Ramos (cell line): Measurements from ENCODE around the gene CGB5.
"Not testable (repeated sequence)": the region's sequence is repeated elsewhere in the genome, so short reads cannot be mapped to it uniquely, and the experiment has no call there.

Experiments used
- in situ Hi-C: fragments of 300-500 bp; cut with MboI; formaldehyde crosslinking; loops from one replicate; pipeline ENCODE4 v1.14.3; 2022; ENCODE audit warnings: low sequenced_read_pairs; ENCODE audit not compliant: unreplicated experiment

The CGB5 gene

GRCh38 chr19:49043548-49043947 lies at the start of gene CGB5:
Gene CGB5 (plus strand): TSS chr19:49043848. CDS start chr19:49044210, 362 bp downstream.
- in situ Hi-C loops: not testable (repeated sequence)

DNA sequence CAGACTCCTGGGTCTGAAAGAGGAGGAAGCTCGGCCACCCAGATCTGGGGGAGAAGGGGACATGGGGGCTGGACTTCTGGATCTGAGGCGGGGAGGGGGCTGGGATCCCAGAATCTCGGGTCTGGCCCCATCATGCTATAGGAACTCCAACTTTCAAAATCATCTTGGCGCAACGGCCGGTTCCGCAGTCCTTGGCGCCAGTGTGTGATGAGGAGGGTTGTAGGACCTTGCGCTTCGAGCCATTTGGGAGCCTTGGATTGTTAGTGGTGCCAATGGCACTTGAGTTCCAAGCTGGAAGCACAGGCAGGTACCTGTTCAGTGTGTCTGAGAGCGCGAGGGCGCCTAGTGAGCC lies 49.6 kb upstream of the CGB5 start:
- in situ Hi-C loops: no loop called here

DNA sequence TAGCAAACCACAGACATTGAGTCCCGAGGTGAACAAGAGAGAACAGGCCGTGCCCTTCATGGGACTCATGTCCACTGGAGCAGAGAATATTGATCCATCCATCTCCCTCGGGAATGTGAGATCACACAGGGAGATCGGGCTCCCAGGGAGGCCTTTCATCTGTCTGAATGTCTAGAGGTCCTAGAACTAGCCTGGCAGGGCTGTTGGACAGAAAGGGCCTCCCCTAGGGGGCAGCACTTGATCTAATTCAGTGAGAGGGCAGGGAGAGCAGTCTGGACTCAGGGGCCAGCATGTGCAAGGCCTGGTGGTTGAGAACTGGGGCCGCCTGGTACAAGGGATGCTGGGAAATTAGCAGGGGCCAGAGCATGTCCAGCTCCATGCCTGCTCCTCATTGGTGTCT lies 45.7 kb upstream of the CGB5 start:
- in situ Hi-C loops: no loop called here

GRCh38 chr19:48999481-49000325 lies 43.9 kb upstream of the CGB5 start:
- in situ Hi-C loops: no loop called here

- in situ Hi-C loops: no loop called here
These were observed 39.5 kb upstream of the CGB5 start for GRCh38 chr19:49004133-49004532.

- in situ Hi-C loops: no loop called here
These were observed 38.6 kb upstream of the CGB5 start for GRCh38 chr19:49004964-49005614.

GRCh38 chr19:49006905-49007304 lies 36.7 kb upstream of the CGB5 start:
- in situ Hi-C loops: no loop called here

- in situ Hi-C loops: no loop called here
These were observed 33.8 kb upstream of the CGB5 start for GRCh38 chr19:49009828-49010227.

- in situ Hi-C loops: no loop called here
These were observed 33.2 kb upstream of the CGB5 start for GRCh38 chr19:49010453-49010852.

DNA sequence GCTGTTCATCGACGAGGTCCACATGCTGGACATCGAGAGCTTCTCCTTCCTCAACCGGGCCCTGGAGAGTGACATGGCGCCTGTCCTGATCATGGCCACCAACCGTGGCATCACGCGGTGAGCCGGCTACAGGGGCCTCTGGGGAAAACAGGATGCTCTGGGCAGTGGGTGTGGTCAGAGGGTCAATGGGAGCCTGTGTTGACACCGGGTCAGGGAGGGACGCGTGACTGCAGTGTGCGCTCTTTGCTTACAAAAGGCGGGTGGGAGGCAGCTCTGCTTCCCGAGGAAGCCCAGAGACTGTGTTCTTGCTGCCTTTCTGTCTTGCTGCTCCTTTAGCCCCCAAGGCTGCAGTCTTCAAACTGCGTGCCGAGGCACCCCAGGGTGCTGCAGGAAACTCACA lies 32.5 kb upstream of the CGB5 start:
- in situ Hi-C loops: no loop called here

GRCh38 chr19:49014123-49014869 lies 29.4 kb upstream of the CGB5 start:
- in situ Hi-C loops: no loop called here

DNA sequence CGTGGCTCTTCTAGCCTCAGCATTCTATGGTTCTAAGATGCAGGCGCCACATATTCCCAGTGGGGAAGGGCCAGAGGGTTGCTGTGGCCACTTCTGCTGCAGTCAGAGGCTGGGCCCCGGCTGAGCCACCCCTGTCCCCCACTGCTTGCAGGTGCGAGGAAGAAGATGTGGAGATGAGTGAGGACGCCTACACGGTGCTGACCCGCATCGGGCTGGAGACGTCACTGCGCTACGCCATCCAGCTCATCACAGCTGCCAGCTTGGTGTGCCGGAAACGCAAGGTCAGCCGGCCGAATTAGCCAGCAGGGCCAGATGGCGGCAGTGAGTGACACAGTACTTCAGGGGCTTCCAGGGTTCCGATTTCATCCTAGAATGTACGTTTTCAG lies 28.8 kb upstream of the CGB5 start:
- in situ Hi-C loops: no loop called here

DNA sequence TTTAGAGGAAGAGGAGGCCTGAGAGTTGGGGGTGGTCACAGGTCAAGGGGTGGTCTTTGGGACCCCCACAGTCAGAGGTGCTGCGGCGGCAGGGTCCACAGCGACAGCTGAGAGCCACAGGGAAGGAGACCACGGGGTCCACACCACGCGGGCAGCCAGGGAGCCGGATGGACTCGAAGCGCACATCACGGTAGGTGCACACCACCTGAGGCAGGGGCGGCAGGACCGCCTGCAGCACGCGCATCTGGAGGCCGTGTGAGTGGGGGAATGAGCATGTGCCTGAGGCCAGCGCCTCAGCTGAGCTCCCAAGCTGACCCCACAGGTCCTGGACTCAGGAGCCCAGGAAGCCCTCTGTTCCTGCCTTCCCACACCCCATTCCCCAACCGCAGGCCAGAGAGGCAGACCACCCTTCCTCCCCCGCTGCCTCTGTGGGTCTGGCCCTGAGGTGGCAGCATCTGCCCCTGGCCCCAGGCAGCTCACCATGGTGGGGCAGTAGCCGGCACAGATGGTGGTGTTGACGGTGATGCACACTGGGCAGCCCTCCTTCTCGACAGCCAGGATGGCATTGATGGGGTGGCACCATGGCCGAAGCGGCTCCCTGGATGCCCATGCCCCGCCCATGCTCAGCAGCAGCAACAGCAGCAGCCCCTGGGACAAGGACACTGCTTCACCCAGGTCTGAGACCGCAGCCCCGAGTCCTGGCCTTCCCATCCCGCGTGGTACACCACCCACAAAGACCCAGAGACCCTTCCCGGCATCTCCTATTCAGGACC lies 27.4 kb upstream of the CGB5 start:
- in situ Hi-C loops: no loop called here

DNA sequence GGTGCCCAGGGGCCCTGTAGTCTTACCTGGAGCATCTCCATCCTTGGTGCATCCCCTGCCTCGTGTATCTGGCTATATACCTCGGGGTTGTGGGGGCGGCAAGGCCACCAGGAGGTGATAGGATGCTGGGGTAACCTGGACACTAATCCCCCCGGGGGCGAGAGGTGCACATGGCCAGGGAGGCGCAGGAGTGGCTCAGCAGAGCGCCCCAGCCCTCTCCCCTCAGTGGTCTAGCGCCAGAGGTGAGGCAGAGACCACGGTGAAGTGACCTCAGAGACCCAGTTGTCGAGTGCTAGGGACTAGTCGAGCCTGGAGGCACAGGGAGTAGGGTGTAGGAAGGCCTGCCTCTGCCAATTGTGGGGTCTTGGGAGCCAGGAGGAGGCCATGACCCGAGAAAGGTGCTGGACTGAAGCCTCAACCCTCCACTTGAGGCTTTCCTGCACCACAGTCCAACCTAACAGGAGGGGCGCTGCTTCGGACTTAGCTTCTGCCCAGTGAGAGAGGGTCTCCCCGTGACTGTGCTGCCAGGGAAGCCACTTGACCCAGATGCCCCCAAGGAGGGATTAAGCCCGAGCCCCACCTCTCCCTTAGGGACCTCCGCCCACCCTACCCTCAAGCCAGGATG lies 26.5 kb upstream of the CGB5 start, which contains the start of gene LHB:
Gene LHB (minus strand): TSS at position 51 of the 625 bp plus-strand sequence. CDS start 10 bp downstream, at position 41.
- in situ Hi-C loops: no loop called here

DNA sequence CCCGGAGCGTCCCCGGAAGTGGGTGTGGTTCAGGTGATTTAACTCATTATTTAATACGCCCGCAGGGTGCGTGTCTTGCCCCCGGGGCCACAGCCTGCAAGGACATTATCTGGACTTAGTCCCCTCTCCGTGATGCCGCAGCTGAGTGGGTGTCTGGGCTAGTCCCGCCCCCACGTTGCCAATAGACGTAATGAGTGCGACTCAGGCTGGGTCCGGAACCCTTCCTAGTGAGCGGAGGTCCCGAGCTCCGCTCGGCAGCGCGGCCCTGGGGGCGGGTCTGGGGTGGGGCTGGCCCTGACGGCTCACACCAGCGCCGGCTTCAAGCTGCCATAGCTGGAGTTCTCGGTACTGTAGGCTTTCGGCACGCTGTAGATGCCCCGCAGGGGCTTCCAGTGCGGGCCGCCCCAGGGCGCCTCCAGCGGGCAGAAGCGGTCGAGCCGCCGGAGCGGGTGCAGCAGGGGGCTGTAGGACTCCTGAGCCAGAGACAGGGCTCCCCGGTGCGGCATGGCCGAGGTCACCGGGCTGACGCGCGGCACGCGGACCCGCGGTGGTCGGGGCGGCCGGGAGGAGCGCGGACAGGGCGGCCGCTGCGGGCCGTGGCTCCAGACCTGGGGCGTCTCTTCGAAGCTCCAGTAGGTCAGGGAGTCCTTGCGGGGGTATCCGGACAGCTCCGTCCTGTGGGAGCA lies 25.8 kb upstream of the CGB5 start:
- in situ Hi-C loops: no loop called here

DNA sequence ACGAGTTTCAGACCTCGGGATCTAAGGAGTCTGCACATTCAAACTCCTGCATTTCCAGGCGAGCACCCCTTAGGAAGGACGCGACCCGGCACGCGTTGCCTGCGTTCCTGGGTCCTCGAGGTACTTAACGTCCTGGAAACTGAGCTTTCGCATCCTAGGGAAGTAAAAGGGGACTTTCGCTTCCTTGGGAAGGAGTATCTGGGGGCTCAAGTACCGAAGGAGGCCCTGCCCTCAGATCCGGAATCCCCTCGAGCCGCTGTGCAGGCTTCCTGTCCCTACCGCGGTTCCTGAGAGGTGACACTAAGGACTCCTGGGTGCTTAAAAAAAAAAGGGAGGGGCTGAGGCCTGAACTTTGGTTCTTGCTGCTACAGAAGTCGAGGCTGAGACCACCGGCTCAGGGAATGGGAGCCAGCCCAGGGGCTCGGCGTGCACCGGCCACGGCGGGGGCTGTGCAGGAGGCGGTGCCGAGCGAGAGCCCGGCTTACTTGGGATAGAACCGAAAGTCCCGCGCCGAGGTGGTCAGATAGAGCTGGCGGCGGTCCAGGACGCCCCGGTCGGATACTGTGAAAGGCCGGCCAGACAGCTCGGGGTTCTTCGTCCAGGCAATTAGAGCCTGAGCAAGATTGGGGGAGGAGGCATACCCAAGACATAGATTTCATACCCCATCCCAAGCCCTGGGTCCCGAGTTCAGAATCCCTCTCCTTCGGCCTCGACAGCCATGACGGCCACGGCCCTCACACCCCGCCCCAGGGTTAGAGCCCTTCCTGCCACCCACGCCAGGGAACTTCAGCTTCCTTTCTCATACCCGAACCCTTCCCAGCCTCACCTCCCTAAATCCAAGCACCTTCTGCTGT lies 25.0 kb upstream of the CGB5 start:
- in situ Hi-C loops: not testable (repeated sequence)

DNA sequence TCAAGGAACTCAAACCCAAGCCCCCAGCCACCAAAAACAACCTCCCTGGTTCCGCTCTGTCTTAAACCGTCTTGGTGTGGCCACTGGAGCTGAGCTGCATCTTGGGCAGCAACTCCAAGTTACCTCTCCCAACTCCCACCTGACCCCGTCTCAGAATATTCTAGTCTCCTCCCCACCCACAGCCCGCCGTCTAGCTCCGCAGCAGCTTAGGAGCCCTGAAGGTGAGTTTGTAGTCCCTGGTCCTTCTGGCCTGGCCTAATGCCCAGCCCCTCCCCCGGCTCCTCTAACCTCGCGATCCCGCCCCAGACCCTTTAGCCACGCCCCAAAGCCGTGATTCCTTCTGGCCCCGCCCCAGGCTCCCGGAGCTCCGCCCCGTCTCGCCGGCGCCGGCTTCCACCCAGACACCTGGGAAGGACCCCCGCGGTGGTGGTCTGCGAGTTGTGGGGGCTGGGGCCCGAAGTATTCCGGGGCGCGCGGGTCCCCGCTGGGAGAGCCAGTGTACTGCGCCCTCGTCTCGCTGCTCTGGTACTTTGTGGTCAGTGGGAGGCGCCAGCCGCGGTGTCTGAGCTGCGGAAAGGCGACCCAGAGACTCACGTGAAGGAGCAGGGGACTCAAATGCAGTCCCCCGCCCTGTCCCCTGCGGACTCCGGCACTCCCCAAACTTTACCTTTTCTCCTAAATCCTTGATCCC lies 24.3 kb upstream of the CGB5 start:
- in situ Hi-C loops: no loop called here

DNA sequence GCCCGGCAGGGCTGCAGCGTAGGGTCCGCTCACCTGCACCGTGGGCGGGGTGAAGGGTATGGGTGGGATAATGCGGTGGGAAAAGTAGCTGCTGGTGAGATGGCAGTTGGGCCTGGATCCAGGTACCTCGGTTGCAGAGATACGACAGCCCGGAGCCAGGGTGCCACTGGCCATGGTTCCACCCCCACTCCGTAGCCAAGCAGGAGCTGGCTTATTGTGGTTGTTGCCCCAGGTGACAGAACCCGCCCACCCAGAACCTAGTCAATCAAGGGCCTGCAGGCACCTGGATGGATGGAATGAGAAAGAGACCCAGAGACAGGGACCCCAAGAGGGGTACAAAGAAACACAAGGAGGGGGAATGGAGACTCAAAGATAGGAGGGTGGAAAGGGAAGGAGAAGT lies 23.3 kb upstream of the CGB5 start:
- in situ Hi-C loops: no loop called here
